OCI-LY7 (cell line): ENCODE results near the gene PARD6A. TPM values are rescaled to one million over a fixed set of nuclear protein-coding genes. Genes with fewer than 3 reads are reported as not detected.

Source experiments
- BruUV-seq: library from RNA; stranded (reverse); fragments of 400-500 nt; replicated peaks from 2 replicates; lab custom pipeline; 2021; lab: Mats Ljungman, UMichigan
- CTCF ChIA-PET: fragments of 300-600 bp; sonication (Branson Sonifier 250); formaldehyde crosslinking; loops from one replicate; lab custom pipeline; 2022; ENCODE audit warnings: antibody characterized with exemption; ENCODE audit not compliant: unreplicated experiment; lab: Charles Lee
- POLR2A ChIA-PET: fragments of 300-600 bp; sonication (Branson Sonifier 250); formaldehyde crosslinking; loops from one replicate; lab custom pipeline; 2022; ENCODE audit warnings: antibody characterized with exemption; lab: Charles Lee
- DNase-seq: peaks from one replicate; pipeline ENCODE4 v3.0.0-alpha.2; 2015; ENCODE audit warnings: low spot score
- H2AFZ ChIP-seq: fragments of 200-600 bp; sonication (generic), shearing (Covaris generic); 2 replicates; pipeline ENCODE4 v1.6.1; 2014; ENCODE audit warnings: mild to moderate bottlenecking, antibody characterized with exemption, low read length, moderate library complexity
- H3K27ac ChIP-seq: fragments of 200-600 bp; sonication (generic); 2 replicates; pipeline ENCODE4 v1.5.1; 2014; ENCODE audit warnings: mixed run types, low read depth, mild to moderate bottlenecking, moderate library complexity, low read length, inconsistent platforms; ENCODE audit not compliant: poor library complexity, severe bottlenecking
- H3K36me3 ChIP-seq: fragments of 200-600 bp; sonication (generic); 2 replicates; pipeline ENCODE4 v1.6.1; 2014; ENCODE audit warnings: mild to moderate bottlenecking, antibody characterized with exemption, low read length, moderate library complexity, mixed read lengths; ENCODE audit not compliant: insufficient read depth
- H3K4me1 ChIP-seq: fragments of 200-600 bp; sonication (generic); 2 replicates; pipeline ENCODE4 v1.5.1; 2014; ENCODE audit warnings: mild to moderate bottlenecking, low read length; ENCODE audit not compliant: insufficient read depth, poor library complexity, severe bottlenecking
- H3K4me2 ChIP-seq: fragments of 200-600 bp; sonication (generic); 2 replicates; pipeline ENCODE4 v1.6.1; 2014; ENCODE audit warnings: mild to moderate bottlenecking, low read length
- H3K4me3 ChIP-seq: fragments of 200-600 bp; sonication (generic); 2 replicates; pipeline ENCODE4 v1.5.1; 2014; ENCODE audit warnings: mild to moderate bottlenecking, low read depth, low read length; ENCODE audit not compliant: poor library complexity, severe bottlenecking
- H3K79me2 ChIP-seq: fragments of 200-600 bp; sonication (generic); 2 replicates; pipeline ENCODE4 v1.6.1; 2016; ENCODE audit warnings: low read depth, mild to moderate bottlenecking, low read length, moderate library complexity, mixed read lengths; ENCODE audit not compliant: insufficient read depth
- H3K9me2 ChIP-seq: fragments of 200-600 bp; sonication (generic); 2 replicates; pipeline ENCODE4 v1.6.1; 2016; ENCODE audit warnings: mild to moderate bottlenecking, low read length, mixed read lengths; ENCODE audit not compliant: insufficient read depth
- H3K9me3 ChIP-seq: fragments of 200-600 bp; sonication (generic); 2 replicates; pipeline ENCODE4 v1.6.1; 2014; ENCODE audit warnings: mild to moderate bottlenecking, mixed run types, low read length, mixed read lengths
- H4K20me1 ChIP-seq: fragments of 200-600 bp; sonication (generic); 2 replicates; pipeline ENCODE4 v1.6.1; 2014; ENCODE audit warnings: mild to moderate bottlenecking, antibody characterized with exemption, low read length, moderate library complexity, mixed read lengths; ENCODE audit not compliant: insufficient read depth
- EZH2phosphoT487 ChIP-seq: fragments of 200-600 bp; sonication (generic); IDR thresholded peaks from 2 replicates; pipeline ENCODE4 v1.6.1; 2018; ENCODE audit warnings: low read depth, borderline replicate concordance, mild to moderate bottlenecking, mixed run types, antibody characterized with exemption, low read length, moderate library complexity, mixed read lengths
- intact Hi-C: fragments of 100-400 bp; cut with micrococcal nuclease; formaldehyde crosslinking; loops from one replicate; pipeline ENCODE4 v1.10.0; 2022; ENCODE audit not compliant: unreplicated experiment
- total RNA-seq, 2 experiments: library from RNA; depleted of rRNA in 1 of 2; stranded (reverse); fragments of >200 nt in 1 of 2; shearing (Covaris generic) in 1 of 2; gene quantifications; 2 replicates each; pipeline ENCODE4 v1.2.3, GENCODE V29; 2014 to 2022
- TF ChIP-seq, protein P1 (sequence below): fragments of 200-600 bp; sonication (generic); conservative IDR thresholded peaks from 2 replicates; pipeline ENCODE4 v1.5.1; 2014; ENCODE audit warnings: mild to moderate bottlenecking, antibody characterized with exemption, low read length, moderate library complexity, mixed read lengths

The PARD6A gene
- total RNA-seq, 2 experiments from 2014 or later, result 14.0 to 23.3 TPM

DNA sequence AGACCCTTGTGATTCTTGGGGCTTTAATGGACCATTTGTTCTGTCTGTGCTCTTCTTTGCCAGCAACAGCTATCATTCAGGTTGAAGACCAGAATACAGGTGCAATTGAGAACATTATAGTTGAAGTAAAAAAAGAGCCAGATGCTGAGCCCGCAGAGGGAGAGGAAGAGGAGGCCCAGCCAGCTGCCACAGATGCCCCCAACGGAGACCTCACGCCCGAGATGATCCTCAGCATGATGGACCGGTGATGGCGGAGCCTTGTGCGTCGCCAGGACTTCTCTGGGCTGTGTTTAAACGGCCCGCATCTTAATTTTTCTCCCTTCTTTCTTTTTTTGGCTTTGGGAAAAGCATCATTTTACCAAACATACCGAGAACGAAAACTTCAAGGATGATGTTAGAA is 23.1 kb upstream of the PARD6A start:
- no peak for TF ChIP-seq EZH2phosphoT487
- TF ChIP-seq, protein P1, sequence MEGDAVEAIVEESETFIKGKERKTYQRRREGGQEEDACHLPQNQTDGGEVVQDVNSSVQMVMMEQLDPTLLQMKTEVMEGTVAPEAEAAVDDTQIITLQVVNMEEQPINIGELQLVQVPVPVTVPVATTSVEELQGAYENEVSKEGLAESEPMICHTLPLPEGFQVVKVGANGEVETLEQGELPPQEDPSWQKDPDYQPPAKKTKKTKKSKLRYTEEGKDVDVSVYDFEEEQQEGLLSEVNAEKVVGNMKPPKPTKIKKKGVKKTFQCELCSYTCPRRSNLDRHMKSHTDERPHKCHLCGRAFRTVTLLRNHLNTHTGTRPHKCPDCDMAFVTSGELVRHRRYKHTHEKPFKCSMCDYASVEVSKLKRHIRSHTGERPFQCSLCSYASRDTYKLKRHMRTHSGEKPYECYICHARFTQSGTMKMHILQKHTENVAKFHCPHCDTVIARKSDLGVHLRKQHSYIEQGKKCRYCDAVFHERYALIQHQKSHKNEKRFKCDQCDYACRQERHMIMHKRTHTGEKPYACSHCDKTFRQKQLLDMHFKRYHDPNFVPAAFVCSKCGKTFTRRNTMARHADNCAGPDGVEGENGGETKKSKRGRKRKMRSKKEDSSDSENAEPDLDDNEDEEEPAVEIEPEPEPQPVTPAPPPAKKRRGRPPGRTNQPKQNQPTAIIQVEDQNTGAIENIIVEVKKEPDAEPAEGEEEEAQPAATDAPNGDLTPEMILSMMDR, result no peak
- ChIA-PET POLR2A (no interaction called here), CTCF (no interaction called here)
- H3K4me1 ChIP-seq, result no peaks in the 10 kb centered on the region
- no peaks in the 10 kb centered on the region for H3K9me3 ChIP-seq
- no peaks in the 10 kb centered on the region for H4K20me1 ChIP-seq
- intact Hi-C loops, result no loop called here
- no peak overlapping the region for H2AFZ ChIP-seq
- peaks cover 81% of the 10 kb centered on the region for H3K36me3 ChIP-seq
- H3K4me3 ChIP-seq, result no peak overlapping the region
- BruUV-seq, result no TSS peak
- no peak overlapping the region for H3K27ac ChIP-seq
- no peak overlapping the region for H3K4me2 ChIP-seq
- no peak for DNase-seq
- no peaks in the 10 kb centered on the region for H3K9me2 ChIP-seq
- H3K79me2 ChIP-seq, result no peaks in the 10 kb centered on the region

DNA sequence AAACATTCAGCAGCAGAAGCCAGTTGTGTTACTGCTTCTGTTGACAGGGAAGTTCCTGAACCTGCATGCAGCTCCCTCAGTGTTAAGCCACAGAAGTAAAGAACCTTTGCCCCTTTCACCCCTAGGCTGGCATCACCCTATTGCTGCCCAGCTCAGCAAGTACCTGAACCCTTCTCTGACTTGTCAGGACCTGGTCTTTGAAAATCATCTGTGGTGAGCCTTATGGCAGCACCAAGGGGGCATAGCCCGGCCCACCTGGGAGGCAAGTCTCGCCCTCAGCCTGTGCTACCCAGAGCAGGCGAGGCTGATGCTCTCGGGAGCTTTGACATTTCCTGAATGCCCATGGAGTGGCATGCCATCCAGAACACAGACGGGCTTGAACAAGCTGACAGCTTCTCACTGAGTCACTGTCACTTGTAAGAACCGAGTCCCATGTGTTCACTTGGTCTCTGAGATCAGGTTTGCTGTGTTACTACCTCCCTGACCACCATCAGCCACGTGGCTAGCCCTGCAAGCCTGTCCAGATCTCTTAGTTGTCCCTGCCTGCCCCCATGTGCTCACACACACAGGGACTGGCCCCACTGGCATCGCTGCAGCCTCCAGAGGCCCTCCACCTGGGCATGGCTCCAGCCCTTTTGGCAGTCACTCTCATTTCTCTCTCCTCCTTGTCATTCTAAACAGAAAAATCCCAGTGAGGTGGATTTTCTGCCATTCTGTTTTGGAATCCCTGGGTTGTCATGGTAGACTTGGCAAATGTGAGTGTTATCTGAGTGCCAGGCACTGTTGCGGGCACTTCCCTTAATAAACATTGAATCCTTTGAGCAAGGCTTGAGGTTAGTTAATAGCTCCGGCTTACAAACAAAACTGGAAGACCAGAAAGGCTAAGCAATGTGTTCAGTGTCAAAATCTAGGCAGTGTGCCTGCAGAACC is 18.7 kb upstream of the PARD6A start:
- H3K4me3 ChIP-seq, result no peak overlapping the region
- no peak overlapping the region for H3K4me2 ChIP-seq
- peaks cover 25% of the 10 kb centered on the region for H3K4me1 ChIP-seq
- H2AFZ ChIP-seq, result no peak overlapping the region
- H3K9me2 ChIP-seq, result no peaks in the 10 kb centered on the region
- peaks cover 48% of the 10 kb centered on the region for H3K36me3 ChIP-seq
- ChIA-PET POLR2A (interaction anchor here (0.5 to 4.6 kb wide), 5 partner anchors 10 to 125 kb away, joined by 3 to 57 read pairs (median 5); no protein-coding TSS in a partner anchor), CTCF (interaction anchor here (0.9 to 1.3 kb wide), 2 partner anchors 95 kb away, joined by 4 read pairs; no protein-coding TSS in a partner anchor)
- H4K20me1 ChIP-seq, result no peaks in the 10 kb centered on the region
- no TSS peak for BruUV-seq
- intact Hi-C loops, result no loop called here
- no peaks in the 10 kb centered on the region for H3K9me3 ChIP-seq
- H3K27ac ChIP-seq, result no peak overlapping the region
- peaks cover 14% of the 10 kb centered on the region; the same call in 1 of the 2 replicates for H3K79me2 ChIP-seq
- TF ChIP-seq EZH2phosphoT487, result no peak
- TF ChIP-seq, protein P1, result no peak
- no peak for DNase-seq
